GM11168 (cell line): ENCODE results near the gene PDYN.

ENCODE experiments used
- in situ Hi-C: fragments of 300-500 bp; cut with MboI; formaldehyde crosslinking; loops from one replicate; pipeline ENCODE4 v1.12.0; 2022; ENCODE audit warnings: low sequenced_read_pairs; ENCODE audit not compliant: unreplicated experiment

PDYN gene

DNA sequence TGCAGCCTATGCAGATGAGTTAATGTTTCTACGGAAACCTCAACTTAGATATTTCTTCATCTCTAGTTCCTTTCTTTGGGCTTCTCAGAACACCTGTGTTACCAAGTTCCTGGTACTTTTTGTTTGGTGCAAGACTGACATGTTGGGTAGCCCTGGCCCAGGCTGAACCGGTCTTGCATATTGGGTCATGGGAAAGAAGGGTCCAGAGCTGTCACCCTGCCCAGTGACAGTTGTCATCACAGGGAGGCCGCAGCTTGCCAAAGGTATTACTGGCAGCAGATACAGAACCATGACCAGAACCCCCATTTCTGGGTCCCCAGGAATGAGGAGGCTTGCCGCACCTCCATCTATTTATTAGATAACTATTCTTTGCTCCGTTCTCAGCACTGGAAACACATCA lies 40.2 kb downstream of the PDYN start:
- in situ Hi-C loops, result no loop called here

DNA sequence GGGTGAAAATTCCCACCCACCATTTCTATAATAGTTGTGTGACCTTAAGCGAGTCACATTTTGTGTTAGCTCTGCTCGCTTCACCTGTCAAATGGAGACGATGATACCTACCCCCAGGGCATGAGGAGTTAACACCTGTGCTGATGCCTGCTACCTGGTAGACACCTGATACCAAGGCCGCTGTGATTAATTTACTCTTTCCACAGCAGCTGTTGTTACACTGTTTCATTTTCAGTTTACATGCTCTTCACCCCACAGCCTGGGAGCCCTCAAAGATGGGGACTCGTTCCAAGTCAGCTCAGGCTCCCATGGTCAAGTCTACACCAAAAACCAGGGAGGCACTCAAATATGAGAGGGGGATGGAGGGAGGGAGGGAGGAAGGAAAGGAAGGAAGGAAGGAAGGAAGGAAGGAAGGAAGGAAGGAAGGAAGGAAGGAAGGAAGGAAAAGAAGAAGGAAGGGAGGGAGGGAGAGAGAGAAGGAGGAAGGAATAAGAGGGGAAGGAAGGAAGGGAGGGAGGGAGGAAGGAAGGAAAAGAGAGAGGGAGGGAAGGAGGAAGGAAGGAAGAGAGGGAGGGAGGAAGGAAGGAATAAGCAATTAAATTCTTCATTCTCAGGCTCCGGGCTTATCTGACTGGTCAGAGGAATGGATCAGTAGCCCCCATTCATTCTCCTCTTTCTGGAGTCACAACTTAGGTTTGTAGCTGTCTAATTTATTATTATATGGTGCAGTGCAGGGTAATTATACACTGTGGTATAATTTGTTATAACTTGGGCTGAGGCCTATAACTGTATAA lies 40.9 kb downstream of the PDYN start:
- in situ Hi-C loops, result no loop called here

DNA sequence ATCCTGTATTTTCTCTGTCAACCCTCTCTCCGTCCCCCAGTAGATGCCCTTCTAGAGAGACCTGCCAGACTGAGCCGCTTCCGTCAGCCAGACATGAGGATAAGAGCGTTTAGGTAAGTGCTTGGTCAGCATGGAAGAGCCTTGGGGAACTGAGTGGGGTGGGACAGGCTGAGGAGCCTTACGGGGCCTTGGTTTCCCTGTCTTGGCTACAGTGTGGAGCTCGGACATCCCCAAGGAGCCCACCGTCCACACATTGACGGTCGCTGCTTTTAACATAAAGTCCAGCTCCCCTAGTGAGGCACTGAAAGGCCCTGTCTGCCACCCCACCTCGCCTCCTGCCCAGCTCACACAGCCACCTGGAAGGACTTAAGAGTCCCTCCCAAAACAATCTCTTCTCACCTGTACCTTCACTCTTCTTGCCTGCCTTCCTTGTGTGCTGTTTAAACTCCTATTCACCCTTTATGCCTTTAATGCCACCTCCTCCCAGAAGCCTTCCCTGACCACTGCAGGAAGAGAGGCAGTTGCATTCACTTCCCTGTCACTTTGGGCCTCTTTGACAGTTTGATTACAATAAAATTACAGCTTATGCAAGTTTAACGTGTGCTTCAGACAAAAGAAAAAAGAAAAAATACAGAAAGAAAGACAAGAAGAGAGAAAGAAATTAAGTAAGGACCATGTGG lies 42.3 kb downstream of the PDYN start:
- in situ Hi-C loops, result no loop called here

DNA sequence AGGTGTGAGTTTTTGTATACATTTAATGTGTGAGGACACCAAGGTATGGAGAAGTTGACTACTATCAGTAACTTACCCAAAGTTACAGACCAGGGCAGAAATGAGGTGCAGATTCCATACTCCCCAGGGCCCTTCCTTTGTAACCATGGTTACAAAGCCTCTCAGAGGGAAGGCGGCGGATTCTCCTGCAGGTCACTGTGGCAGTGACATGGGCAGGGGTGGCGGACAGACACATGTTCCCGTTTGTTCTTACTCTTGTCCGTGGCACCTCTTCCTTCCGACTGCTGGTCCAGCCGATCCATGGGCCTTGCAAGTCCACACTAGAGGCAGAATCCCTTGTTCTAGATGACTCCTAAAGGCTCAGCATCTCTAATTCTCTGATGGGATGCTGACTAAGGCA lies 43.0 kb downstream of the PDYN start:
- in situ Hi-C loops, result no loop called here

DNA sequence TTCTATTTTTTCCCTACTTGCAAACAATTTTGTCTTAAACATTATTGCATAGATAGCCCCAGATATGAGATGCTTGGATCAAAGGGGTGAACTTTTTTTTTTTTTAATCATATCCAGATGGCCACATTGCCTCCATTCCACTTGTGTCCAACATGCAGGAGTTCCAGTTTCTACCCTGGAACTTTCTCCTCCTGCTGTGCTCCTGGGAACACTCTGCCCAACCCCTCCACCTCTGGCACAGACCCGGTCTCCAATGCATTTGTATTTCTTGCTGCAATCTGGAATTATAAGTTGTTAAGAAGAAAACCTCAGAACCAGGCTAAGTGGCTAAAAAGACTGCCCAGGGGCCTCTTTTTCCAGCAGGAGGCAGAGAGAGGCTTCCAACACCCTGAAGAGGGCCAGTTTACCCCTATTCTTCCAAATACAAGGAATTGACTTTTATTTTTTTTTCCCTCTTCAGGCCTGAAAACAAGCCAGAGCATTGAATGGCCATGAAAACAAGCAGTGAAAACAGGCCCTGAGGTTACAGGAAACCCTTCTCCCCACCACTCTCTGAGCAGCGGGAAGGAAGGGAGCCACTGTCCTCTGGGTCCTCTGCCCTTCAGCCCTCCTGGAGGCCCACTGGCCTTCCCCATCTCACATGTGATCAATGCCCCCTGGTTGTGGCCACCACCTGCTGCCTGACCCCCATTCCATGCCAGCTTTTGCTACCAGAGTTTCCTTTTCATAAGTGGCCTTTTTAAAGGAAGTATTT lies 44.3 kb downstream of the PDYN start:
- in situ Hi-C loops, result no loop called here

DNA sequence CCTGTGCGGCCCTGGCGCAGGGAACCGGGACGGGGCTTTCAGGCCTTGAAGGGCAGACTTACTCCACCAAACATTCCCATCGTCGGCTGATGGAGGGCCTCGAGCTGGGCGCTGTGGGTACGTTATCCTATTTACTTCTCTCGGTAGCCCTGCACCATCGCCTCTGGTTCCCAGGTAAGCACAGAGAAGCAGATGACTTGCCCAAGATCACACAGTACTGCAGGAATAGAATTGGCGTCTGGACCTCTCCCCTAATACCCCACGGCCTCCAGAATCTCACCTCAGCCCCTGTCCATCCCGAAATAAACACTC lies 46.4 kb downstream of the PDYN start:
- in situ Hi-C loops, result no loop called here

DNA sequence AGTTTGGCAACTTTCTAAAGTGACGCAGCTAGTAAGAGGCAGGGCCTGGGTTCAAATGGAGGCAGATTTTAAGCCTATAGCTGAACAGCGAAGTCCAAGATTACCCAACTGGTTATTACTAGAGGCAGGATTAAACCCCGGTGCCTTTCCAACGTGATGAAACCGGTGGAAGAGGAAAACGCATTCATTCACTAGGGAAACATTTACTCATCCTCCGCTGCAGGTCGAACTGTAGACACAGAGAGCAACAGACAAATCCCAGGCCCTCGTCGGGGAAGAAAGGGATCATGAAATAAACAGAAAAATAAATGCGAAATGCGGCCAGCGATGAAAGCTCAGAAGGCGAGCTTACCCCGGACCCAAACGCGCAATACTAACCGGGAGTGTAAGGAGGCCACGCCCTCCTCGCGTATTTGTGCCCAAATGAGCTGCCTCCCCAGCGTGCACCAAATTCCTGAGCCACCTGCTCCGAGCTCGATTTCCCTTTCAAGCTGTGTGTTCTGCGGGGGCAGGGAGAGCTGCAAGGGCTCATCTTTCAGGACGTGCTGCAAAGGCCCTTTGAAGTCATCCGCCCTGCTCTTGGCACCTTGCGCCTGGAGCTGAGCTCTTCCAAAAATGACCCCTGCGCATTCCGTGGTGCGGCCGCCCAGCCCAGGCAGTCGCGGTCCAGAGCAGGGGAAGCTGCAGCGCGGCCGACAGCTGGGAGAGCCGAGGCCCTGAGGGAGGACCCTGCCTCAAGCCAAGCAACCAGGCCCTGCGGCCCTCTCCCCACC lies 46.9 kb downstream of the PDYN start:
- in situ Hi-C loops, result no loop called here

DNA sequence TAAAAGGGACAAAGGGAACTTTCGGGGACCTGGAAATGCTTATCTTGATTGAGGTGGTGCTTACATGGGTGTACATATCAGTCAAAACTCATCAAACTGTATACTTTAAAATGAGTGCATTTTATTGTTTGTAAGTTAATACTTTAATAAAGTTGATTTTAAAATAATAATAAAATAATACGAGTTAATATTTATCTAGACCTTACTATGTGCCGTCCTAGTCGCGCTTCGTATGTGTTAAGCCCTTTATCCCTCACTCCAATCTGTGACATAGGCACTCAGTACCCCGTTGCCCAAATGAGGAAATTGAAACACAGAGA lies 47.5 kb downstream of the PDYN start:
- in situ Hi-C loops, result no loop called here

- in situ Hi-C loops, result no loop called here
These were observed 48.2 kb downstream of the PDYN start for GRCh38 chr20:1945660-1946059.

DNA sequence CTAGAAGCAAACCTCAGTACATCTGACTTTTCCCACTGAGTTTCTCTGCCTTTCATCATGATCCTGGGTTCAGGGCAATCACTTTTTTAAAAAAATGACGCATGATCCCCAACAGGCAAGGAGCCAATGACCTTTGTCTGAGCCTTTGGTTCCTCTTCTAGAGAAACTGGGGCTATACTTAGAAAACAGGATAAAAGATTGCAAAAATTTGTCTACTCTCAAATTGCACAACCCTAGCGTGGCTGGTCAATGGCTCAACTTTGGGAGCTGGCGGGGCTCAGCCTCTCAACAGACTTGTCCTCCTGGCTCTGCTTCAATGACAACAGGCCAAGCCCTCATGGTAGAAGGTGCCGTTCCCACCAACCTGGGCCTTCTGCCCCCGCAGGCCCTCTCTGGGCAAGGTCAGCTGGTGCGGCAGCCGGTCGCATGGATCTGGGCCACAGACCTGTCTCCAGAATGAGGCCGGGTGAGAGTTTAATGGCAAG lies 48.7 kb downstream of the PDYN start:
- in situ Hi-C loops, result no loop called here

DNA sequence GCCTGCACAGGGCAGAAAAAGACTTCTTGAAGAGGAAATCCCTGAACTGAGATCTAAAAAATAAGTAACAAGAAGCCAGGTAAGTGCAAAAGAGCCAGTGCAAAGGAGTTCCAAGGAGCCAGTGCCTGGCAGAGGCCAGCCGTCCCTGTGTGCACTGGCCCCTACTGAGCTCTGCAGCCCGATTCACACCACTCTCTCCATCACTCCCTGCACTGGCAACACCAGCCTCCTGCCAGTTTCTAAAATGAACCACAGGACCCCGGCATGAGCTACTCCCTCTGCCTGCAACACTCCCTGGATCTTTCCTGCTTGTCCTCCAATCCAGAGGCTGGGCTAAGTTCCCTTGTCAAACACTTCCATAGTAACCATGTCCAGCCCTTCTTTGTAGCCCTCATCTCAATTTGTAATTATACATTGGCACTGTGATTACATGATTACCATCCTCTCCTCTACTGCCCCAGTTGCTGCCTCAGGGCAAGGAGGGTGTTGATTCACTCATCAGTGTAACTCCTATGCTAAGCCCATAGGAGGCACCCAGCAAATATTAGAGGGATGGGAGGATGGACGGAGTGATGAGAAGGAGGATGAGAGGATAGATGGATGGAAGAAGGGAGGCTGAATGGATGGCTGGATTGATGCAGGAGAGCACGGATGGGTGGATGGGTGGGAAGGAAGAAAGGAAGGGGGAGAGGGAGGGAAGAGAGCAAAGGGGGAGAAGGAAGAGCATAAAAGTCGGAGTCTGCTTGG lies 49.3 kb downstream of the PDYN start:
- in situ Hi-C loops, result no loop called here

- in situ Hi-C loops, result no loop called here
These were observed 50.4 kb downstream of the PDYN start for GRCh38 chr20:1943275-1944002.

GRCh38 chr20:1942486-1943274 lies 51.2 kb downstream of the PDYN start:
- in situ Hi-C loops, result no loop called here

DNA sequence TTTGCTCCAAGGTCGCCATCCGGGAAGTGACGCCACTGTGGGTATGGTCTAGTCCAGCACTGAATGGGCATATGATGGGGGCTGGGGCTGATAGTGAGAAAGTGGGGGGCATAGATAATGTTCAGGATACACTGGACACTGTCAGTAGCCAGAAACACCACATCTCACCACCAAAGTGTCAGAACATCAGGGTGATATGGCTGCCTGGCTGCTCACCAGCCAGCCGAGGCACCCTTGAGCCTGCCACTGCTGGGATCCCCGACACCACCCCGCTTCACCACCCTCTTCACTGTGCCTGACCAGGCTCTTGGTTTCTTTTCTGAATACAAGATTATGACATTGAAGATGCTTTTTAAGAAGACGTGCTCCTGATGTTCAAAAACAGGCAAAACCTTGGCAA lies 51.8 kb downstream of the PDYN start:
- in situ Hi-C loops, result no loop called here

DNA sequence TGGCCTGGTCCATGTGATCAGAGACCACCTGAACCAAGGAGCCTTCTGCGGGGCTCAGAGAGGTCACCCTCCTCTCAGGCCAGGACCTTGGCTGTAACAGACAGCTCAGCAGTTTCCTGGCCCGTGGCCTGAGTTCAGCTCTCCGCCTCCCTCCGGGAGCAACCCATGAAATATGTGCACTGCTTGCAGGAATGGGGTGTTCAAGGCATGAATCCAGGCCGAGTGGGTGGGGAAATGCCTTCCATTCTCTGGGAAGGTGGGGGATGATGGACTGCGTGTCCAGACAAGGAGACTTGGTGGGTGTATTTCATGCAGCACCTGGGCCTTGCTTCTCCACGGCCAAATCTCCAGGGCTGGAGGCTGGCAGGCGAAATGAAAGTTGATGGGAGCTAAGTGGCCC lies 52.6 kb downstream of the PDYN start:
- in situ Hi-C loops, result no loop called here

DNA sequence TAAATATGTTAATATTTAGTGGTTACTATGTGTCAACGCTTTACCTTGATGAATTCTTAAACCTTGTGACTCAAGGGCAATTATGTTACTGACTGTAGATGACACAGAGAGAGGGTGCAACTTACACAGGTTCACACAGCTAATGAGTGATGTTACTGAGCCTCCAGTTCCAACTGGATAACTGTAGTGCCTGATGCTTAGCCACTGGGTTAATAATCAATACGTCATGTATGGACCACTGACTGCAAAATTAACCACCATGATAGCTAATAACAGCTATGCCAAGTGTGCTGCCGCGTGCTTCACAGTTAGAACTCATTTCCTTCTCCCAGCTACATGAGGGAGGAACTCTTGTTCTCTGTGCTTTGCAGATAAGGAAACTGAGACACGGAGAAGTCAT lies 53.3 kb downstream of the PDYN start:
- in situ Hi-C loops, result no loop called here

- in situ Hi-C loops, result no loop called here
These were observed 54.6 kb downstream of the PDYN start for GRCh38 chr20:1939270-1939595.

GRCh38 chr20:1938464-1939269 lies 55.2 kb downstream of the PDYN start:
- in situ Hi-C loops, result no loop called here
